ENCODE measurements around the gene CDH15. TPM values are rescaled to one million over a fixed set of nuclear protein-coding genes. Genes with fewer than 3 reads are reported as not detected.
A peak's percentile ranks its signal among the peaks of the same experiment; 100 is the strongest.

CDH15 gene
- total and polyA plus RNA-seq, 2 of the 13 experiments (the other 11 are each of a cell fraction or from before 2014, with no cell fraction given) = 0.74 to 2.2 TPM

DNA sequence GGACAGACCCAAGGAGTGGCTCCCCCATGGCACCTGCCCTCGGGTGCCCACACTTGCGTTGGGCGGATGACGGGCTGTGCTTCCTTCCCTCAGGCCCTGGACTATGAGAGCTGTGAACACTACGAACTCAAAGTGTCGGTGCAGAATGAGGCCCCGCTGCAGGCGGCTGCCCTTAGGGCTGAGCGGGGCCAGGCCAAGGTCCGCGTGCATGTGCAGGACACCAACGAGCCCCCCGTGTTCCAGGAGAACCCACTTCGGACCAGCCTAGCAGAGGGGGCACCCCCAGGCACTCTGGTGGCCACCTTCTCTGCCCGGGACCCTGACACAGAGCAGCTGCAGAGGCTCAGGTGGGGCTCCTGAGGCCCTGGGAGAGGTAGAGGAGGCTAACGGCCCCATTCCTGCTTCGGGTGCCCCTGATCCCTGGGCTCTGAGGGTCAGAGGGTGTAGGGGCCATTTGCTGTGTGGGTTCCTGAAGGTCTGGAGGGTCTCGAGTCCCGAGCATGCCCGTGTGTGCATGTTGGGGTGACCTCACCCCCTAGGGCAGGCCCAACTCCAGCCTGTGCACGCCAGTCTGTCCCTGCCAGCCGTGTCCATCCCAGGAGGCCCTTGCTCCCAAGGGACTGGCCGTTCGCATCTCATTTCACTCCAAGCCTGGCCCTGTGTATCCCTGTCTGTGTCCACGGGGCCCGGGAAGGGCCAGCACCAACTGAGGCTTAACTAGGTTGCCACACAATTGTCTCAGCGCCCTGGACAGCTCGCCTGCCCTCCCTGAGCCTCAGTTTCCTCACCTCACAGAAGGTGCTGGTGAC, 18.8 kb downstream of the CDH15 start (continued):
- TF ChIP-seq CCDC6 (CRISPR knock-in tag; IDR thresholded peaks at IDR 0.05) (no peak), KLF9 (CRISPR knock-in tag; IDR thresholded peaks at IDR 0.05; ENCODE audit: low read depth) (no peak), ZNF776 (CRISPR knock-in tag; IDR thresholded peaks at IDR 0.05) (no peak), PRMT3 (CRISPR knock-in tag; IDR thresholded peaks at IDR 0.05; ENCODE audit: borderline replicate concordance, low read depth) (no peak), ZNF737 (CRISPR knock-in tag; IDR thresholded peaks at IDR 0.05; ENCODE audit: borderline replicate concordance) (no peak), MED8 (CRISPR knock-in tag; IDR thresholded peaks at IDR 0.05; ENCODE audit: insufficient replicate concordance) (no peak), AGO1 (IDR thresholded peaks at IDR 0.05; ENCODE audit: low read depth, low read length, poor library complexity, severe bottlenecking) (peak; percentile 80), ZFAT (CRISPR knock-in tag; conservative IDR thresholded peaks at IDR 0.05) (no peak), ZNF550 (CRISPR knock-in tag; IDR thresholded peaks at IDR 0.05; ENCODE audit: borderline replicate concordance) (no peak), PAWR (CRISPR knock-in tag; IDR thresholded peaks at IDR 0.05; ENCODE audit: borderline replicate concordance) (no peak), ZNF564 (CRISPR knock-in tag; IDR thresholded peaks at IDR 0.05) (no peak), RARA (CRISPR knock-in tag; IDR thresholded peaks at IDR 0.05) (no peak), ZFP90 (CRISPR knock-in tag; IDR thresholded peaks at IDR 0.05; ENCODE audit: borderline replicate concordance) (0 out of 2 replicates have a peak, but pooled peaks have one; percentile 23)
- TF ChIP-seq, protein P1, sequence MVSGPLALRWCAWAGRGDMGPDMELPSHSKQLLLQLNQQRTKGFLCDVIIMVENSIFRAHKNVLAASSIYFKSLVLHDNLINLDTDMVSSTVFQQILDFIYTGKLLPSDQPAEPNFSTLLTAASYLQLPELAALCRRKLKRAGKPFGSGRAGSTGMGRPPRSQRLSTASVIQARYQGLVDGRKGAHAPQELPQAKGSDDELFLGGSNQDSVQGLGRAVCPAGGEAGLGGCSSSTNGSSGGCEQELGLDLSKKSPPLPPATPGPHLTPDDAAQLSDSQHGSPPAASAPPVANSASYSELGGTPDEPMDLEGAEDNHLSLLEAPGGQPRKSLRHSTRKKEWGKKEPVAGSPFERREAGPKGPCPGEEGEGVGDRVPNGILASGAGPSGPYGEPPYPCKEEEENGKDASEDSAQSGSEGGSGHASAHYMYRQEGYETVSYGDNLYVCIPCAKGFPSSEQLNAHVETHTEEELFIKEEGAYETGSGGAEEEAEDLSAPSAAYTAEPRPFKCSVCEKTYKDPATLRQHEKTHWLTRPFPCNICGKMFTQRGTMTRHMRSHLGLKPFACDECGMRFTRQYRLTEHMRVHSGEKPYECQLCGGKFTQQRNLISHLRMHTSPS (CRISPR knock-in tag; IDR thresholded peaks at IDR 0.05; ENCODE audit: low read depth) = 0 out of 2 replicates have a peak, but pooled peaks have one; percentile 41
- TF ChIP-seq, protein P2, sequence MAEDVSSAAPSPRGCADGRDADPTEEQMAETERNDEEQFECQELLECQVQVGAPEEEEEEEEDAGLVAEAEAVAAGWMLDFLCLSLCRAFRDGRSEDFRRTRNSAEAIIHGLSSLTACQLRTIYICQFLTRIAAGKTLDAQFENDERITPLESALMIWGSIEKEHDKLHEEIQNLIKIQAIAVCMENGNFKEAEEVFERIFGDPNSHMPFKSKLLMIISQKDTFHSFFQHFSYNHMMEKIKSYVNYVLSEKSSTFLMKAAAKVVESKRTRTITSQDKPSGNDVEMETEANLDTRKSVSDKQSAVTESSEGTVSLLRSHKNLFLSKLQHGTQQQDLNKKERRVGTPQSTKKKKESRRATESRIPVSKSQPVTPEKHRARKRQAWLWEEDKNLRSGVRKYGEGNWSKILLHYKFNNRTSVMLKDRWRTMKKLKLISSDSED (CRISPR knock-in tag; IDR thresholded peaks at IDR 0.05) = no peak
- TF ChIP-seq, protein P3, sequence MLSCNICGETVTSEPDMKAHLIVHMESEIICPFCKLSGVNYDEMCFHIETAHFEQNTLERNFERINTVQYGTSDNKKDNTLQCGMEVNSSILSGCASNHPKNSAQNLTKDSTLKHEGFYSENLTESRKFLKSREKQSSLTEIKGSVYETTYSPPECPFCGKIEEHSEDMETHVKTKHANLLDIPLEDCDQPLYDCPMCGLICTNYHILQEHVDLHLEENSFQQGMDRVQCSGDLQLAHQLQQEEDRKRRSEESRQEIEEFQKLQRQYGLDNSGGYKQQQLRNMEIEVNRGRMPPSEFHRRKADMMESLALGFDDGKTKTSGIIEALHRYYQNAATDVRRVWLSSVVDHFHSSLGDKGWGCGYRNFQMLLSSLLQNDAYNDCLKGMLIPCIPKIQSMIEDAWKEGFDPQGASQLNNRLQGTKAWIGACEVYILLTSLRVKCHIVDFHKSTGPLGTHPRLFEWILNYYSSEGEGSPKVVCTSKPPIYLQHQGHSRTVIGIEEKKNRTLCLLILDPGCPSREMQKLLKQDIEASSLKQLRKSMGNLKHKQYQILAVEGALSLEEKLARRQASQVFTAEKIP (CRISPR knock-in tag; IDR thresholded peaks at IDR 0.05; ENCODE audit: borderline replicate concordance) = no peak
- TF ChIP-seq, protein P4, sequence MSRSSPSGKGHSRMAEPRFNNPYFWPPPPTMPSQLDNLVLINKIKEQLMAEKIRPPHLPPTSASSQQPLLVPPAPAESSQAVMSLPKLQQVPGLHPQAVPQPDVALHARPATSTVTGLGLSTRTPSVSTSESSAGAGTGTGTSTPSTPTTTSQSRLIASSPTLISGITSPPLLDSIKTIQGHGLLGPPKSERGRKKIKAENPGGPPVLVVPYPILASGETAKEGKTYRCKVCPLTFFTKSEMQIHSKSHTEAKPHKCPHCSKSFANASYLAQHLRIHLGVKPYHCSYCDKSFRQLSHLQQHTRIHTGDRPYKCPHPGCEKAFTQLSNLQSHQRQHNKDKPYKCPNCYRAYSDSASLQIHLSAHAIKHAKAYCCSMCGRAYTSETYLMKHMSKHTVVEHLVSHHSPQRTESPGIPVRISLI (CRISPR knock-in tag; IDR thresholded peaks at IDR 0.05; ENCODE audit: borderline replicate concordance) = no peak
- TF ChIP-seq, protein P5, sequence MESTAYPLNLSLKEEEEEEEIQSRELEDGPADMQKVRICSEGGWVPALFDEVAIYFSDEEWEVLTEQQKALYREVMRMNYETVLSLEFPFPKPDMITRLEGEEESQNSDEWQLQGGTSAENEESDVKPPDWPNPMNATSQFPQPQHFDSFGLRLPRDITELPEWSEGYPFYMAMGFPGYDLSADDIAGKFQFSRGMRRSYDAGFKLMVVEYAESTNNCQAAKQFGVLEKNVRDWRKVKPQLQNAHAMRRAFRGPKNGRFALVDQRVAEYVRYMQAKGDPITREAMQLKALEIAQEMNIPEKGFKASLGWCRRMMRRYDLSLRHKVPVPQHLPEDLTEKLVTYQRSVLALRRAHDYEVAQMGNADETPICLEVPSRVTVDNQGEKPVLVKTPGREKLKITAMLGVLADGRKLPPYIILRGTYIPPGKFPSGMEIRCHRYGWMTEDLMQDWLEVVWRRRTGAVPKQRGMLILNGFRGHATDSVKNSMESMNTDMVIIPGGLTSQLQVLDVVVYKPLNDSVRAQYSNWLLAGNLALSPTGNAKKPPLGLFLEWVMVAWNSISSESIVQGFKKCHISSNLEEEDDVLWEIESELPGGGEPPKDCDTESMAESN (CRISPR knock-in tag; conservative IDR thresholded peaks at IDR 0.05) = no peak
- TF ChIP-seq, protein P6, sequence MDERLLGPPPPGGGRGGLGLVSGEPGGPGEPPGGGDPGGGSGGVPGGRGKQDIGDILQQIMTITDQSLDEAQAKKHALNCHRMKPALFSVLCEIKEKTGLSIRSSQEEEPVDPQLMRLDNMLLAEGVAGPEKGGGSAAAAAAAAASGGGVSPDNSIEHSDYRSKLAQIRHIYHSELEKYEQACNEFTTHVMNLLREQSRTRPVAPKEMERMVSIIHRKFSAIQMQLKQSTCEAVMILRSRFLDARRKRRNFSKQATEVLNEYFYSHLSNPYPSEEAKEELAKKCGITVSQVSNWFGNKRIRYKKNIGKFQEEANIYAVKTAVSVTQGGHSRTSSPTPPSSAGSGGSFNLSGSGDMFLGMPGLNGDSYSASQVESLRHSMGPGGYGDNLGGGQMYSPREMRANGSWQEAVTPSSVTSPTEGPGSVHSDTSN (CRISPR knock-in tag; IDR thresholded peaks at IDR 0.05) = no peak
